Fibroblast of skin of left quadriceps (primary cell): ENCODE data around the gene RFC4.

Experiments used
- DNase-seq, 2 experiments: peaks; one replicate each; pipeline ENCODE4 v3.0.0-alpha.2; 2013; ENCODE audit warnings: low read depth in 2 of 2

RFC4 gene

DNA sequence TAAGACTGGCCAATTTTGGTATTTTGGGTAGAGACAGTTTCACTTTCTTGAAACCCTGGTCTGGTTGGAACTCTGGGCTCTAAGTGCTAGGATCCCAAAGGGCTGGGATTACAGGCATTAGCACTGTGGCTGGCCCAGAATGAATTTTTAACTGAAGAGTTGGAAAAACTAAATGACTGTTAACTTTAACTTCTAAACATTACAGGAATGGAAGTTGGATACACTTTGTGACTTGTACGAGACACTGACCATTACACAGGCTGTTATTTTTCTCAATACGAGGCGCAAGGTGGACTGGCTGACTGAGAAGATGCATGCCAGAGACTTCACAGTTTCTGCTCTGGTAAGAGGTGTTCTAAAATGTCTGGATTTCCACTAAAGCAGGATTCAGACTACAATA lies 19.4 kb downstream of the RFC4 start:
- no peak for DNase-seq

DNA sequence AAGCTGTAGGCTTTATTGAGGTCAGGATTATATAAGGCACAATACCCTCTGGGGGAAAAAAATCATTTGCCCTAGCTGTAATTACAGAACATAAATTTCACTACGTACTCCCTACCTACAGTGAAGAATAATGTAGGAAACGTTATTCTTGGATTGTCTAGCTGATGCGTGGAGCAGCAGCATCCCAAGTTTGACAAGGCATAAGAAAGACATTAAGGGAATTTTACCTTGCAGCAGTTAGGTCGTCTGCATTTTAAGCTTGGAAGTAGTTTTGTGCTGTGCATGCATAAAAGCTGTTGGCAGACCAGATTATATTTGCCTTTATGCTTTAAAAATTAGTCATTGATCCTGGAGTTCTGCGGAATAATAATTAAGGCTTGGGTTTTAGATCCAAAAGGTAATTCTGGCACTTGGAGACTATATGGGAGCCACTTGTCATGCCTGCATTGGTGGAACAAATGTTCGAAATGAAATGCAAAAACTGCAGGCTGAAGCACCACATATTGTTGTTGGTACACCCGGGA lies 20.7 kb downstream of the RFC4 start:
- no peak for DNase-seq

DNA sequence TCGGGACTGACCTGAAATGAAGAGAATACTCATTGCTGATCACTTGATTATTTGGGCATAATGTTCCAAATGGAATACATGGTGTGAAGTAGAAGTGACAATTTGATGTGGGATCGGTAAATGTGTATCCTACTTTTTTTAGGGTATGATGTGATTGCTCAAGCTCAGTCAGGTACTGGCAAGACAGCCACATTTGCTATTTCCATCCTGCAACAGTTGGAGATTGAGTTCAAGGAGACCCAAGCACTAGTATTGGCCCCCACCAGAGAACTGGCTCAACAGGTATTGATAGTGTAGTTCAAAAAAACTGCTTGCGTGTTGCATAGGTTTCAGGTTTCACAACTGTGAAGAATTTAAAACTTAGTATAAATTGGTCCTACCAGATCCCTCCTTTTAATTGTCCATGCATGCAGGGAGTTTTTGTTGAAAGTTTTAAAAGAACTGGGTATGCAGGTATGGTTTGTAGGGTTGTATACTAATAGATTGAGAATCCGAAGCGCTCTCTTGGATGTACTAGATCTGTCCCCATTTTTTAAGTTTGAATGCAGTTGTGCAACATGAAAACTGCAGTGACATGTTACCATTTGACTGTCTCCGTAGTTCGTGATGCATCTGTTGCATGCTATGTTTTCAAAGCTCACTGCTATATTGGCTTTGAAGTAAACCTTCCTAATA lies 21.3 kb downstream of the RFC4 start:
- DNase-seq, result no peak

DNA sequence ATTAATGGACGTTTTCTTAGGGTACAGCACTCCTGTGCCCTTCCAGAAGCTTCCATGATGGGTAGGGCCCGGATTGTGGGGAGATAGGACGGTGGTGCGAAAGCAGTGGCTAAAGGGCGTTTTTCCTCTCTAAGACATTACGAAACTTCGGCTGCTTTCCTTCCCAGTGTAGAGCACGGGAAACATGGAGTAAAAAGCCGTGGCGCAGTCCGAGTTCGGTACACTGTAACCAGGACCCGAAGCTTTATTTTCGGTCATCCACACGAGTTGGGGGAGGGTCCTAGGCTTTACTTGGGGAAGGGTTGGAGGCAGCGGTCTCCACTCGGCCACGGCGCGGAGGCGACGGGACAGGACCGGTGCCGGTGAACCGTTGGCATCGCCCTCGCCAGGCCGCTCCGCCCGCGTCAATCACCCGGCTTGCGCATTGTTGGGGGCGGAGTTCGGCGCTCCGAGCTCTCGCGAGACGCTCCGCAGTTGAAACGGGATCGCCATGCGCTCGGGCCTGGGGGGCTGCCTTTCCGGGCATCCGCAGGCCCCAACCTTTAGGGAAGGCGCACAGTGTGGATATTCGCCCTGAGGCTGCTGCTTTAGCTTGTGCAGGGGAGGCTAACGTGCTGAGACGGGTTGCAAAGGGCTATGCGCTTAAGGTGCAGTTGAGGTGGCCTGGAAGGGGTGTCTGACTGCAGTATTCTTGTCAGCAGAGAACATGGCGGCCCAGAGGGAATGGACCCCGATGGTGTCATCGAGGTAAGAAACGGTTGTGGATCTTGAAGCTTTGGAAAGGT lies 22.4 kb downstream of the RFC4 start:
- DNase-seq, result peak in 1 of 2 experiments; percentile 43

DNA sequence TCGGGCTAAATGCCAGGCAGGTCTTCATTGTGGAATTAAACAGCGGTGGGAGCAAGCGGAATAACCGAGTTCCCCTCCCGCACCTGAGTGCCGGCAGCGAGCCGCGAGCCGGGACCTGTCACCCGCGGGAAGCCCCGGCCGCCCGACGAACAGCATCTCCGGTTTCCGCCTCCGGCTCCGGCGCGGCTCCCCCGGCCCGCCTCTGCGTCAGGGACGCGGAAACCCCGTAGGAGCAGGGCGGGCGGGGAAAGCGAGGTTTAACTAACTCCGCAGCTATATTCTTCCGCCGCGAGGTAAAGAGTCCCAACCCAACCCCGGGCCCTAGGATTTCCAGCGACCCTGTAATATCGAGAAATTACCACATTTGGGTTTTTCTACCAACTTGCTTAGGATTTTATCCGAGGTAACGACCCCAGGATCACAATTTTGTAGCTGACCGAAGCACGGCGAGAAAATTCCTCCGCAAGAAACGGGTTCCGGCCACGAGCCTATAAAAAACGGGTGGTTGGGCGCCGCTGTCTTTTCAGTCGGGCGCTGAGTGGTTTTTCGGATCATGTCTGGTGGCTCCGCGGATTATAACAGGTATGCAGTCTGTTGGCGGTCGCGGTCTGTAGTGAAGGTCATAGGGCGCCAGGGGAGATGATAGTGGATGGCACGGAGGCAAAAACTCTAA lies 23.1 kb downstream of the RFC4 start, which contains the start of gene EIF4A2:
EIF4A2 (plus strand) TSS at position 520 of the 673 bp plus-strand sequence; CDS start at position 554, 34 bp downstream.
- peak; percentile 79 to 80 for DNase-seq

DNA sequence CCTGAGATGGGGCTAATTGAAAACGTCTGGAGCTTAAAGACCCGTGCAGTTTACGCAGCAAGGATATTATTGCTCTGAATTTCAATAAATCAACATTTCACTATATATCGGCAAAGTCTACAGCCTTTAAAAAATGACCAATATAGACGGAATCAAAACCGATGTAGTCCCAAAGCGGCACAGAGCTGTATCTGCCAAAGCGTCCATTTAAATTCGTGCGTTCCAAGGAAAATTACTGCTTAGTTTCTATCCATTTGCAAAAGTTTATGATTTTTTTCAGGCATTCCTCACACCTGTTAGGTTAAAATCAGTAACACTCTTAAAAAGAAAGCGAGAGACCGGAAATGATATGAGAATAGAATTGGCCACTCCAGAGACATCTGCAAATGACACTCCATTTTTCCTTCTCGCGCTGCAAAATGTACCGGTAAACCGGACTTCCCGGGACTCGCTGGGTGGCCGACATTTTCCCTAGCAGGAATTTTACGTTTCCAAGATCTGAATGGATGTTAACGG lies 23.7 kb downstream of the RFC4 start:
- DNase-seq, result no peak

DNA sequence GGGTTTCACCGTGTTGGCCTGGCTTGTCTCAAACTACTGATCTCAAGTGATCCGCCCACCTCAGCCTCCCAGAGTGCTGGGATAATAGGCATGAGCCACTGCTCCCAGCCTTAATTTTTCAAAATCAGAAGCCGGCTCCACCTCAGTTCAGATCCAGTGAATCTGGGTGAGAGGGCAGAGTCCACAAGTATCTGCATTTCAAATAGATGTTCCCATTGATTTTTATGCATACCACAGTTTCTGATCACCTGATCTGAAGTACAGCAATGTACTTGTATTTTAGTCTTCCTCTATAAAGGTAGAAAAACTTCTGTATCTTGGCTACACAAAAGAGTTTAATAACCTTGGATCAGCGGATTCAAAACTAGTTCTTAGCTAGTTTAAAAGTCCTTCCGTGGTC lies 27.1 kb downstream of the RFC4 start:
- no peak for DNase-seq

DNA sequence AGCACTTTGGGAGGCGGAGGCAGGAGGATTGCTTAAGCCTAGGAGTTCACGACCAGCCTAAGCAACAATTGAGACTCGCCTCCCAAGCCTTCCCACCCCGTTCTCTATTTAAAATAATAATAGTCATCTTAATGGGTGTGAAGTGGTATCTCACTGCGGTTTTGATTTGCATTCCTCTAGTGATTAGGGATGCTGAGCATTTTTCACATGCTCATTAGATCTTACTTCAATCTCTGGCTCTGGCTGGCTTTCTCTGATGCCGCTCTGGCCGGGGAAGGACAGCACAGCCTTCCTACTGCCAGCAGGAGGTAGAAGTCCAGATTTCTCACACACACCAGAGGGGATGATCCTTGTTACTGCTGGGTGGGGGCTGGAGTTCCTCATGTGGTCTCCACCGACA lies 30.3 kb downstream of the RFC4 start:
- DNase-seq, result no peak

DNA sequence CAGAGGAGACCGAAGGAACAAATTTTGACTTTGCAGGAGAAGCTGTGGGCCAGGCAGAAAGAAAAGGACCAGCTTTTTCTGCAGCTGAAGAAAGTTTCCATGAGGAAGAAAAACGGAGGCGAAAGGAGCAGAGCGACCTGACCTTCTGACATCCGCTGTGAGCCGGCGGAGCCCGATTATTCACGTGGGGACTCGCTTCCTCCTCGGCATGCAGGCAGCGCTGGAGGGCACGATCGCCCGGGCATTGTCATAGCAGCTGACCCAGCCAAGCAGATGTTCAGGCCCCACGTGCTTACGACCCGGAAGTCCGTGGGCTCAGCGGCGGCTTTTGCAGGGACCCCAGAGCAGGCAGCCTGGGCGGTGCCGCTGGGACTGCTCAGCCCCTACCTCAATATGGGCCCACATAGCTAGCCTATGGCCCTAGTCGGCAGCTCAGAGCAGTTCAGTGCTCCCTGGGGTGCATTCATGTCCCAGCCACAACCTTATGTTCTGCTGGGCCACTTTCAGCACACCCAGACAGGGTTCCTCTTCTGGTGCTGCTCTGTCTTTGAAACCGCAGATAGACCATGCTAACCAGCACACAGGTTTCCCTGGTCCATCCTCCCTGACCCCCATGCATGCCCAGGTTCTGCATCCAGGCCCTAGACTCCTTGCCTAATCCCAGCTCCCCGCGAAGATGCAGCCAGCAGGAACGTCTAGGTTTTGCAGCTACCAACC lies 33.4 kb downstream of the RFC4 start:
- no peak for DNase-seq

DNA sequence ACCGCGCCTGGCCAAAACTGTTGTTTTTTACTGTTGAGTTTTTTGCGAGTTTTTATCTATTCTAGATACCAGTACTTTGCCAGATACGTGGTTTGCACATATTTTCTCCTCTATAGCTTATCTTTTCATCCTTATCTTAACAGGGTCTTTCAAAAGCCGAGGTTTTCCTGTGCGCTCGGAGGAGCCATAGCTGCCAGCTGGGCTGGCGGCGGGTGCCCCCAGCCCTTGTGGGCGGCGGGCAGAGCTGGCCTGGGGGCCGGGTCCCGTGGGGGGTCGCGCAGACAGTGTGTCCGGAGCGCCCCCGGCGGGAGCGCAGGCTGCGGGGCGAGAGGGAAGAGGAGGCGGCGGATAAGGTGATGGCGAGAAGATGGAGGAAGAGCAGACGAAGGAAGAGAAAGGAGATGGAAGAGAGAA lies 34.0 kb downstream of the RFC4 start:
- DNase-seq, result no peak

DNA sequence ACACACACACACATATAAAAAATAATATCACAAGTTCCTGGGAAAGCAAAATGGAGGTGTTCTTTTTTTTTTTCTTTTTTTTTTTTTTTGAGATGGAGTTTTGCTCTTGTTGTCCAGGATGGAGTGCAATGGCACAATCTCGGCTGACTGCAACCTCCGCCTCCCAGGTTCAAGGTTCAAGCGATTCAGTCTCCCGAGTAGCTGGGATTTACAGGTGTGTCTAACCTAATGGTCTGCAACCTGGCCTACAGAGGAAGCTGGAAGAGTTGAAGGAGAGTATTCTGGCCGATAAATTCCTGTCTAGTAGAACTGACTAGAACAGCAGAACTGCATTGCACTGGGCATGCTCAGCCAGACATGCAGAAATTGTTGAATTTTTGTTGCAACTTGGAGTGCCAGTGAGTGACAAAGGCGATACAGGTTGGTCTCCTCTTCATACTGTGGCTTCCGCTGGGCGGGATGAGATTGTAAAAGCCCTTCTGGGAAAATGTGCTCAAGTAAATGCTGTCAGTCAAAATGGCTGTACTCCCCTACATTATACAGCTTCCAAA lies 45.3 kb downstream of the RFC4 start:
- no peak for DNase-seq

DNA sequence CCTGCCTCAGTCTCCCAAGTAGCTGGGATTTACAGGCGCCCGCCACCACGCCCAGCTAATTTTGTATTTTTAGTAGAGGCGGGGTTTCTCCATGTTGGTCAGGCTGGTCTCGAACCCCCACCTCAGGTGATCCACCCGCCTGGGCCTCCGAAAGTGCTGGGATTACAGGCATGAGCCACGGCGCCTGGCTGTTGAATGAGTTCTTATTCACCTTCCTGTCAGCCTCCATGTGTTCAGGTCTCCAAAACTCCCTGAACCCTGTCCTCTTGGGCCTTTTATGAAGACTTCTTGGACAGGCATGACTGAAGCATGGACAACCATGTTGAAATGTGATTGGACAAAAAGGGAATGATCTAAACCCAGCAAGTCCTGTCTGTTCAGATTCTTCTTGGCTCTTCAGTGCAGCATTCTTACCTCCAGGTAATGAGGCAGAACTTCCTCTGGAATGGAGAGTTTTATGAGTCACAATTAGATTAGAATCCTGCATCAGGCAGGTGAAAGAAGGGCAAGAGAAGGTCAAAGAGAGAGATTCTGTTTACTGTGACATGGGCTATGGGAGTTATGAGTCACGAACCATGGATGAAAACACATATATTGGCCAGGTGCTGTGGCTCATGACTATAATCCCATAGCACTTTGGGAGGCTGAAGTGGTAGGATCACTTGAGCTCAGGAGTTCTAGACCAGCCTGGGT lies 46.0 kb downstream of the RFC4 start:
- no peak for DNase-seq

DNA sequence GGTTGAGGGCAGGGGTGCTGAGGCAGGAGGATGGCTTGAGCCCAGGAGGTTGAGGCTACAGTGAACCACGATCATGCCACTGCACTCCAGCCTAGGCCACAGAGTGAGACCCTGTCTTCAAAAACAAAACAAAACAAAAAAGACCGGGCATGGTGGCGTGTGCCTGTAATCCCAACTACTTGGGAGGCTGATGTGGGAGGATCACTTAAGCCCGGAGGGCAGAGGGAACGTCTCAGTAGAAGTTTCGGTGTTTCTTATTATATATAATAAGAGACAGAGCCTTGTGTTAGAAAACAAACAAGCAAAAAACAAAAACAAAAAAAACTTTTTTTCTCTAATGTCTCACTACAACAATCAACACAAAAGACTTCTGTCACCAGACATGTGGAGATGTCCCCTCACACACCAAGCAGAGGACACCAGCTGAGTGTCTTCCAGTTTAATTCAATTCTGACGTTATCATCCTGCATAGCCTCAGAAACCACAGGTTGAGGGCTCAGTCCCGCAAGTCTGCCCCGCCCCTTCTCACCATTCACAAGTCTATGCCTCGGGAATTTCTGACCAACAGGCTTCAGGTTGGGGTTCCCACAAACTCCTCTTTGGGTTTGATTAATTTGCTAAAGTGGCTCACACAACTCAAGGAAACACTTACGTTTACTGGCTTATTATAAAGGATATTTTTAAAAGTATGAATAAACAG lies 46.9 kb downstream of the RFC4 start:
- DNase-seq, result no peak

DNA sequence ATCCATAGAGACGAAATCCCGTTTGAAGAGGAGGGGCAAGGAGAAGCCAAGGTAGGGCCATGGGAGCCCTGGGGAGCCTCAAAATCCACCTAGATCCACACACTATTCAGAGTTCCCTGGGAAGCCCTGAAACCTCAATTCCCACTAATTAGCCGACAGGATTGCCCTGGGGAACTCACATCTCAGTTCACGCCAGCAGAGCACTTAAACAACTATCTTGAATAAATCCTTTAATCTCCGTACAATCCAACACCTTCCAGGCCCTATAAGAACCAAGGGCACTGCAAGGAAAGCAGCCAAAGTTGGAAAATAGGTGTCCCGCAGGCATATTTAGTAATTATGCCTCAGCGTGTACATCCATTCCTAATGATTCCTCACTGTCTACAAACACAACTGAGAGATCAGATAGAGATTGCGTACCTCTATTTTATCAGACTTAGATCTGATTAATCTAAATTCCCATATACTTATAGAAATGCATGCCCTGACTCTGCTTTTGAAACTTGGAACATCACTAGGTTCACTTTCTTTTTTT lies 48.5 kb downstream of the RFC4 start:
- no peak for DNase-seq

DNA sequence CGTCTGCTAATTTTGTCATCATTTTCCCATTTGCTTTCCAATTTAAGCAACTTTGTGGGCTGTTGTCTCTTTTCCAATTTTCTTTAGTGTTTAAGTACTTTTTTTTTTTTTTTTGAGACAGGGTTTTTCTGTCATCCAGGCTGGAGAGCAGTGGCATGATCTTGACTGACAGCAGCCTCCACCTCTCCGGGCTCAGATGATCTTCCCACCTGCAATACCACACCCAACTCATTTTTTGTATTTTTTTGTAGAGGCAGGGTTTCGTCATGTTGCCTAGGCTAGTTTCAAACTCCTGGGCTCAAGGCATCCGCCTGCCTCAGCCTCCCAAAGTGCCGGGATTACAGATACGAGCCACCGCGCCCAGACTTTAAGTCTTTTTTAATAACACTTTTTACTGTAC lies 49.1 kb downstream of the RFC4 start:
- DNase-seq, result no peak

DNA sequence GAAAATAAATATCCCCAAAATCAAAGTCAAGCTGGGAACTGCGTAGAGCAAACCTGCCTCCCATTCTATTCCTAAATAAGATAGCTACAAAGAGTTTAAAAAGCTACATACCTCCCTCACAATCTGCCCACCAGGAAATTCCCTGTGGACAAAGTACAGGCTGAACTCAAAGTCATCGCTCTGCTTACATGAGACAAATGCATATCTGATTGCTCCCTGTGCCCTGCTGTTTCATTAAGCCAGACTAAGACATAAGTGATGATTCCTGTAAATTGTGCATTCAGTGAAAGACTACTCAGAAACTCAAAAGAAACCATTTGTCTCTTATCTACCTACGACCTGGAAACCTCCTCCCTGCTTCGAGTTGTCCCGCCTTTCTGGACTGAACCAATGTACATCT lies 51.4 kb downstream of the RFC4 start:
- no peak for DNase-seq

DNA sequence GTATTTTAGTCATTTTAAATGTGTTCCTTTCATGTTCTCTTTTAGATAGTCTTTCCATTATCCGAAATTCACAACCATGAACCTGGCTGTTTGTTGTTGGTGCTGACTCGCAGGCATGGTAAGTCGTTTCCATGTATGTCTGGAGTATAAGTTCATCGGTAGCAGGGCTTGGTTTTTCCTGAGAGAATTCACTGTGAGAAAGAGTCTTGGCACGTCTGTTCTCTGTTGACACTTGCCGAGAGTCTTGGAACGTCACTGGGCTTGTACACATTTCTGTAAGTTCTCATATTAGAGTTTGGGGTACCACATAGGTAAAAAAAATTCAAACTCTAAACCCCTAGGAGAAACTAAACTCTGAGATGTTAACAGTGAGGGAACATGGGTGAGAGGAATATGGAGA lies 52.3 kb downstream of the RFC4 start:
- no peak for DNase-seq

DNA sequence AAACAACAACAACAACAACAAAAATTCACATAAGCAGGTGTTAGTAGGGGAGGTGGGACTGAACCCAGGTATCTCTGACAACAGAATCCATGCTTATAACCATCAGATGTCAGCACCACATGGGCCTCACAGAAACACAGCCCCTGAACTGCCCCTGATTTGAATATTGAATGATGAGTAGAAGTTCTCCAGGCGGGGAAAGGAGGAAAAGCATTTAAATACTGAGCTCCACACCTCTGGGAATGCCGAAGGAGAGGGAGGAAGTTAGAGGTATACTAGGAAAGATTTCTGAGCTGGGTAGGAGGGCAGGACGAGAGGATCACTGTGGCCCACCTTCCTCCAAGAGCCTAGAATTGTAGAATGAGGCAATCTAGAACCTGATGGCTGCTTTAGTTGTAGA lies 54.8 kb downstream of the RFC4 start:
- no peak for DNase-seq

DNA sequence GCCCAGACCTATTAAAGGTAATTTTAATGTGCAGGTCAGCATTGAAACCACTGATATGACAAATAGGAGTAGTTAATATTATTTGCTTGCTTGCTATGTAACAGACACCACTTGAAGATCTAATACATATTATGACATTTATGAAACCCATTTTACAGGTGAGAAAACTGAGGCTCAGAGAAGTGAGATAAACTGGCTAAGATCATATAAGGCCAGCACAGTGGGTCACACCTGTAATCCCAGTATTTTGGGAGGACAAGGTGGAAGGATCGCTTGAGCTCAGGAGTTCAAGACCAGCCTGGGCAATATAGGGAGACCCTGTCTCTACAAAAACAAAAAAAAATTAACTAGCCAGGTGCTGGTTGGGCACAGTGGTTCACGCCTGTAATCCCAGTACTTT lies 56.0 kb downstream of the RFC4 start:
- DNase-seq, result no peak

DNA sequence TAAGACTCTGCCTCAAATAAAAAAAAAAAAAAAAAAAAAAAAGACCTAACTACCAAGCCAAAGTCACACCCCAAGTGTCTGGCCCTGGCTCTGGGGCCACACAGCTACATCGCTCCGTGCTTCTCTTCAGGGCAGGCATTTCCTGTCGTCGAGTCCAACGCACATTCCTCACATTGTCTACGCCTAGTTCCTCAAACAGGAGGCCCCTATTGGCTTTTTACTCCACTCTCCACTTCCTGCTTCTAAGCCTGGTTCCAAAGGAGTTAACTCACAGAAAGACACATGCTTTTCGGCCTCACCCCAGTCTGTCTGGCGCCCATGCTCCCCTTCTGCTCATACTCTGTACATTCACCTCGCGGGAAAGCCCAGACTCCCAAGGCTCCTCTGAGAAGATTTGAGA lies 60.3 kb downstream of the RFC4 start:
- peak; percentile 65 to 66 for DNase-seq
